ENCODE results near the gene AP4B1.

Gene AP4B1

GRCh38 chr1:113895098-113895497, 9.5 kb downstream of the AP4B1 start:
- DNase-seq (ENCODE audit: low read depth), result no peak

GRCh38 chr1:113893267-113893666, 11.3 kb downstream of the AP4B1 start:
- DNase-seq (ENCODE audit: low read depth), result no peak

GRCh38 chr1:113891631-113892220, 12.9 kb downstream of the AP4B1 start:
- DNase-seq (ENCODE audit: low read depth), result no peak

- DNase-seq (ENCODE audit: low read depth), result no peak
Measured at GRCh38 chr1:113890816-113891215, 13.8 kb downstream of the AP4B1 start.

- DNase-seq (ENCODE audit: low read depth), result no peak
Measured at GRCh38 chr1:113887402-113888175, 17.0 kb downstream of the AP4B1 start, which contains the start of gene BCL2L15. TSS of gene BCL2L15 (minus strand) at chr1:113887581. CDS start at chr1:113887375, 206 bp downstream.

GRCh38 chr1:113886417-113887401, 17.9 kb downstream of the AP4B1 start:
- no peak for DNase-seq (ENCODE audit: low read depth)

- no peak for DNase-seq (ENCODE audit: low read depth)
Measured at GRCh38 chr1:113881661-113882060, 22.9 kb downstream of the AP4B1 start.

GRCh38 chr1:113879739-113880038, 24.9 kb downstream of the AP4B1 start:
- no peak for DNase-seq (ENCODE audit: low read depth)

- DNase-seq (ENCODE audit: low read depth), result no peak
Measured at GRCh38 chr1:113876176-113876575, 28.4 kb downstream of the AP4B1 start.

- DNase-seq (ENCODE audit: low read depth), result no peak
Measured at GRCh38 chr1:113875714-113876113, 28.9 kb downstream of the AP4B1 start.

- DNase-seq (ENCODE audit: low read depth), result no peak
Measured at GRCh38 chr1:113874012-113874879, 30.4 kb downstream of the AP4B1 start.

- no peak for DNase-seq (ENCODE audit: low read depth)
Measured at GRCh38 chr1:113872219-113872935, 32.2 kb downstream of the AP4B1 start.

- DNase-seq (ENCODE audit: low read depth), result peak; percentile 61
Measured at GRCh38 chr1:113871597-113872113, 32.9 kb downstream of the AP4B1 start, which contains the start of gene PTPN22. TSS of gene PTPN22 (minus strand) at chr1:113871712.

GRCh38 chr1:113870778-113871177, 33.8 kb downstream of the AP4B1 start:
- no peak for DNase-seq (ENCODE audit: low read depth)

- no peak for DNase-seq (ENCODE audit: low read depth)
Measured at GRCh38 chr1:113868387-113869083, 36.1 kb downstream of the AP4B1 start.

GRCh38 chr1:113861641-113862040, 43.0 kb downstream of the AP4B1 start:
- DNase-seq (ENCODE audit: low read depth), result no peak

GRCh38 chr1:113860891-113861290, 43.7 kb downstream of the AP4B1 start:
- no peak for DNase-seq (ENCODE audit: low read depth)

GRCh38 chr1:113859478-113860175, 45.0 kb downstream of the AP4B1 start:
- DNase-seq (ENCODE audit: low read depth), result no peak

- DNase-seq (ENCODE audit: low read depth), result no peak
Measured at GRCh38 chr1:113858982-113859381, 45.6 kb downstream of the AP4B1 start.

Measured in stimulated activated CD8-positive, alpha-beta memory T cell treated with anti-CD3 and anti-CD28 coated beads, Interleukin-12 subunit alpha, Interleukin-12 subunit beta, amount 100 ng/mL, for 4 hours (primary cell).